GM12878 (cell line): ENCODE data around the gene HACD4. TPM values are rescaled to one million over a fixed set of nuclear protein-coding genes. Genes with fewer than 3 reads are reported as not detected.

Experiments used
- PAX8 ChIP-seq: fragments of 450-650 bp; IDR thresholded peaks from 2 replicates; pipeline ENCODE4 v1.6.1; 2017; ENCODE audit warnings: mild to moderate bottlenecking, moderate library complexity
- RAD51 ChIP-seq: fragments of 450-650 bp; IDR thresholded peaks from 2 replicates; pipeline ENCODE4 v1.6.1; 2016; ENCODE audit warnings: moderate library complexity, mild to moderate bottlenecking, inconsistent platforms
- STAT3 ChIP-seq: IDR thresholded peaks from 2 replicates; pipeline ENCODE4 v1.6.1; 2011; ENCODE audit warnings: low read depth, low read length, improper control_type of control experiment
- TCF12 ChIP-seq: IDR thresholded peaks from 2 replicates; pipeline ENCODE4 v1.6.1; 2011; ENCODE audit warnings: low read depth, mild to moderate bottlenecking, low read length
- ZSCAN29 ChIP-seq: fragments of 450-650 bp; IDR thresholded peaks from 2 replicates; pipeline ENCODE4 v1.6.1; 2017; ENCODE audit warnings: mild to moderate bottlenecking, moderate library complexity
- polyA plus RNA-seq, 11 experiments: library from polyadenylated mRNA; depleted of rRNA in 4 of 11; unstranded in 6 of 11; stranded (reverse) in 5 of 11; fragments of >200 nt; fragmentation: Nextera tagmentation in 4 of 11; fragmentation: Illumina TruSeq in 1 of 11; extraction: Ambion mirVana in 4 of 11; extraction: Trizol in 1 of 11; gene quantifications; 1 replicate in 1 of 11; 2 replicates in 10 of 11; pipeline versions ENCODE4 v1.2.1 to v1.2.3, GENCODE V29; 2011 to 2016; ENCODE audit warnings: inconsistent platforms in 2 of 11, missing spikeins in 2 of 11, low read depth in 1 of 11
- total RNA-seq, 4 experiments: library from RNA; depleted of rRNA in 3 of 4; stranded (reverse); fragments of >200 nt in 3 of 4; fragmentation: Illumina TruSeq in 1 of 4; extraction: Trizol in 1 of 4; gene quantifications; 2 replicates each; pipeline versions ENCODE4 v1.2.1 to v1.2.3, GENCODE V29; 2013 to 2021
- TF ChIP-seq, protein P1 (sequence below): IDR thresholded peaks from 2 replicates; pipeline ENCODE4 v1.6.1; 2012; ENCODE audit warnings: mild to moderate bottlenecking, low read depth, low read length
- TF ChIP-seq, protein P2 (sequence below): fragments of 450-650 bp; IDR thresholded peaks from 2 replicates; pipeline ENCODE4 v1.6.1; 2016; ENCODE audit warnings: mild to moderate bottlenecking
- TF ChIP-seq, protein P3 (sequence below): fragments of 450-650 bp; IDR thresholded peaks from 2 replicates; pipeline ENCODE4 v1.6.1; 2017; ENCODE audit warnings: mild to moderate bottlenecking
- TF ChIP-seq, protein P4 (sequence below): fragments of 450-650 bp; IDR thresholded peaks from 2 replicates; pipeline ENCODE4 v1.6.1; 2017; ENCODE audit warnings: mild to moderate bottlenecking, moderate library complexity
- TF ChIP-seq, protein P5 (sequence below): fragments of 450-650 bp; IDR thresholded peaks from 2 replicates; pipeline ENCODE4 v1.6.1; 2017; ENCODE audit warnings: mild to moderate bottlenecking, moderate library complexity
- TF ChIP-seq, protein P6 (sequence below): fragments of 450-650 bp; formaldehyde crosslinking; IDR thresholded peaks from 2 replicates; pipeline ENCODE4 v1.4.0; 2020; ENCODE audit warnings: mild to moderate bottlenecking, moderate library complexity

HACD4 gene
- total and polyA plus RNA-seq, 10 of the 15 experiments (the other 5 are each of a cell fraction or from before 2014, with no cell fraction given), result 3.2 to 7.6 (median 5.7) TPM

DNA sequence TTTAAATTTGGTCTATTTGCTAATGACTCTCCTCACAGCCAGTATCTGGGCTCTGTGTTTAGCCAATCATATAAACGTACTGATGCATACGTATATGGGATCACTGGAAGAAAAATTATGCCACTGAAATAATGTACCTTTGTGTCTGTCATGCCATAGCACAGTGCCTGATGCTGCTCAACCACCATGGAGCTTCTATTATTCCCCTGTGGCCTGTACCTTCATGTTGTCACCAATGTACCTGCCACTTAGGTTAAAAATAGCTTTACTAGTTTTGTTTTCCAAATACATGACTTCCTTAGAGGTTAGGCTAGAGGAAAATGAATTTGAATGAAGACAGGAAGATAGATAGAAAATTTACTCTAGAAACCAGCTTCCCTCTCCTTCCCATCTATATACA lies 34.6 kb downstream of the HACD4 start (continued):
- TF ChIP-seq, protein P1, sequence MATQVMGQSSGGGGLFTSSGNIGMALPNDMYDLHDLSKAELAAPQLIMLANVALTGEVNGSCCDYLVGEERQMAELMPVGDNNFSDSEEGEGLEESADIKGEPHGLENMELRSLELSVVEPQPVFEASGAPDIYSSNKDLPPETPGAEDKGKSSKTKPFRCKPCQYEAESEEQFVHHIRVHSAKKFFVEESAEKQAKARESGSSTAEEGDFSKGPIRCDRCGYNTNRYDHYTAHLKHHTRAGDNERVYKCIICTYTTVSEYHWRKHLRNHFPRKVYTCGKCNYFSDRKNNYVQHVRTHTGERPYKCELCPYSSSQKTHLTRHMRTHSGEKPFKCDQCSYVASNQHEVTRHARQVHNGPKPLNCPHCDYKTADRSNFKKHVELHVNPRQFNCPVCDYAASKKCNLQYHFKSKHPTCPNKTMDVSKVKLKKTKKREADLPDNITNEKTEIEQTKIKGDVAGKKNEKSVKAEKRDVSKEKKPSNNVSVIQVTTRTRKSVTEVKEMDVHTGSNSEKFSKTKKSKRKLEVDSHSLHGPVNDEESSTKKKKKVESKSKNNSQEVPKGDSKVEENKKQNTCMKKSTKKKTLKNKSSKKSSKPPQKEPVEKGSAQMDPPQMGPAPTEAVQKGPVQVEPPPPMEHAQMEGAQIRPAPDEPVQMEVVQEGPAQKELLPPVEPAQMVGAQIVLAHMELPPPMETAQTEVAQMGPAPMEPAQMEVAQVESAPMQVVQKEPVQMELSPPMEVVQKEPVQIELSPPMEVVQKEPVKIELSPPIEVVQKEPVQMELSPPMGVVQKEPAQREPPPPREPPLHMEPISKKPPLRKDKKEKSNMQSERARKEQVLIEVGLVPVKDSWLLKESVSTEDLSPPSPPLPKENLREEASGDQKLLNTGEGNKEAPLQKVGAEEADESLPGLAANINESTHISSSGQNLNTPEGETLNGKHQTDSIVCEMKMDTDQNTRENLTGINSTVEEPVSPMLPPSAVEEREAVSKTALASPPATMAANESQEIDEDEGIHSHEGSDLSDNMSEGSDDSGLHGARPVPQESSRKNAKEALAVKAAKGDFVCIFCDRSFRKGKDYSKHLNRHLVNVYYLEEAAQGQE, result no peak
- TF ChIP-seq, protein P2, sequence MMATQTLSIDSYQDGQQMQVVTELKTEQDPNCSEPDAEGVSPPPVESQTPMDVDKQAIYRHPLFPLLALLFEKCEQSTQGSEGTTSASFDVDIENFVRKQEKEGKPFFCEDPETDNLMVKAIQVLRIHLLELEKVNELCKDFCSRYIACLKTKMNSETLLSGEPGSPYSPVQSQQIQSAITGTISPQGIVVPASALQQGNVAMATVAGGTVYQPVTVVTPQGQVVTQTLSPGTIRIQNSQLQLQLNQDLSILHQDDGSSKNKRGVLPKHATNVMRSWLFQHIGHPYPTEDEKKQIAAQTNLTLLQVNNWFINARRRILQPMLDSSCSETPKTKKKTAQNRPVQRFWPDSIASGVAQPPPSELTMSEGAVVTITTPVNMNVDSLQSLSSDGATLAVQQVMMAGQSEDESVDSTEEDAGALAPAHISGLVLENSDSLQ, result peak; percentile 43
- TF ChIP-seq TCF12 (no peak), STAT3 (no peak), PAX8 (no peak), ZSCAN29 (no peak), RAD51 (no peak)
- TF ChIP-seq, protein P3, sequence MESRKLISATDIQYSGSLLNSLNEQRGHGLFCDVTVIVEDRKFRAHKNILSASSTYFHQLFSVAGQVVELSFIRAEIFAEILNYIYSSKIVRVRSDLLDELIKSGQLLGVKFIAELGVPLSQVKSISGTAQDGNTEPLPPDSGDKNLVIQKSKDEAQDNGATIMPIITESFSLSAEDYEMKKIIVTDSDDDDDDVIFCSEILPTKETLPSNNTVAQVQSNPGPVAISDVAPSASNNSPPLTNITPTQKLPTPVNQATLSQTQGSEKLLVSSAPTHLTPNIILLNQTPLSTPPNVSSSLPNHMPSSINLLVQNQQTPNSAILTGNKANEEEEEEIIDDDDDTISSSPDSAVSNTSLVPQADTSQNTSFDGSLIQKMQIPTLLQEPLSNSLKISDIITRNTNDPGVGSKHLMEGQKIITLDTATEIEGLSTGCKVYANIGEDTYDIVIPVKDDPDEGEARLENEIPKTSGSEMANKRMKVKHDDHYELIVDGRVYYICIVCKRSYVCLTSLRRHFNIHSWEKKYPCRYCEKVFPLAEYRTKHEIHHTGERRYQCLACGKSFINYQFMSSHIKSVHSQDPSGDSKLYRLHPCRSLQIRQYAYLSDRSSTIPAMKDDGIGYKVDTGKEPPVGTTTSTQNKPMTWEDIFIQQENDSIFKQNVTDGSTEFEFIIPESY, result no peak
- TF ChIP-seq, protein P4, sequence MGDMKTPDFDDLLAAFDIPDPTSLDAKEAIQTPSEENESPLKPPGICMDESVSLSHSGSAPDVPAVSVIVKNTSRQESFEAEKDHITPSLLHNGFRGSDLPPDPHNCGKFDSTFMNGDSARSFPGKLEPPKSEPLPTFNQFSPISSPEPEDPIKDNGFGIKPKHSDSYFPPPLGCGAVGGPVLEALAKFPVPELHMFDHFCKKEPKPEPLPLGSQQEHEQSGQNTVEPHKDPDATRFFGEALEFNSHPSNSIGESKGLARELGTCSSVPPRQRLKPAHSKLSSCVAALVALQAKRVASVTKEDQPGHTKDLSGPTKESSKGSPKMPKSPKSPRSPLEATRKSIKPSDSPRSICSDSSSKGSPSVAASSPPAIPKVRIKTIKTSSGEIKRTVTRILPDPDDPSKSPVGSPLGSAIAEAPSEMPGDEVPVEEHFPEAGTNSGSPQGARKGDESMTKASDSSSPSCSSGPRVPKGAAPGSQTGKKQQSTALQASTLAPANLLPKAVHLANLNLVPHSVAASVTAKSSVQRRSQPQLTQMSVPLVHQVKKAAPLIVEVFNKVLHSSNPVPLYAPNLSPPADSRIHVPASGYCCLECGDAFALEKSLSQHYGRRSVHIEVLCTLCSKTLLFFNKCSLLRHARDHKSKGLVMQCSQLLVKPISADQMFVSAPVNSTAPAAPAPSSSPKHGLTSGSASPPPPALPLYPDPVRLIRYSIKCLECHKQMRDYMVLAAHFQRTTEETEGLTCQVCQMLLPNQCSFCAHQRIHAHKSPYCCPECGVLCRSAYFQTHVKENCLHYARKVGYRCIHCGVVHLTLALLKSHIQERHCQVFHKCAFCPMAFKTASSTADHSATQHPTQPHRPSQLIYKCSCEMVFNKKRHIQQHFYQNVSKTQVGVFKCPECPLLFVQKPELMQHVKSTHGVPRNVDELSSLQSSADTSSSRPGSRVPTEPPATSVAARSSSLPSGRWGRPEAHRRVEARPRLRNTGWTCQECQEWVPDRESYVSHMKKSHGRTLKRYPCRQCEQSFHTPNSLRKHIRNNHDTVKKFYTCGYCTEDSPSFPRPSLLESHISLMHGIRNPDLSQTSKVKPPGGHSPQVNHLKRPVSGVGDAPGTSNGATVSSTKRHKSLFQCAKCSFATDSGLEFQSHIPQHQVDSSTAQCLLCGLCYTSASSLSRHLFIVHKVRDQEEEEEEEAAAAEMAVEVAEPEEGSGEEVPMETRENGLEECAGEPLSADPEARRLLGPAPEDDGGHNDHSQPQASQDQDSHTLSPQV, result no peak
- TF ChIP-seq, protein P5, sequence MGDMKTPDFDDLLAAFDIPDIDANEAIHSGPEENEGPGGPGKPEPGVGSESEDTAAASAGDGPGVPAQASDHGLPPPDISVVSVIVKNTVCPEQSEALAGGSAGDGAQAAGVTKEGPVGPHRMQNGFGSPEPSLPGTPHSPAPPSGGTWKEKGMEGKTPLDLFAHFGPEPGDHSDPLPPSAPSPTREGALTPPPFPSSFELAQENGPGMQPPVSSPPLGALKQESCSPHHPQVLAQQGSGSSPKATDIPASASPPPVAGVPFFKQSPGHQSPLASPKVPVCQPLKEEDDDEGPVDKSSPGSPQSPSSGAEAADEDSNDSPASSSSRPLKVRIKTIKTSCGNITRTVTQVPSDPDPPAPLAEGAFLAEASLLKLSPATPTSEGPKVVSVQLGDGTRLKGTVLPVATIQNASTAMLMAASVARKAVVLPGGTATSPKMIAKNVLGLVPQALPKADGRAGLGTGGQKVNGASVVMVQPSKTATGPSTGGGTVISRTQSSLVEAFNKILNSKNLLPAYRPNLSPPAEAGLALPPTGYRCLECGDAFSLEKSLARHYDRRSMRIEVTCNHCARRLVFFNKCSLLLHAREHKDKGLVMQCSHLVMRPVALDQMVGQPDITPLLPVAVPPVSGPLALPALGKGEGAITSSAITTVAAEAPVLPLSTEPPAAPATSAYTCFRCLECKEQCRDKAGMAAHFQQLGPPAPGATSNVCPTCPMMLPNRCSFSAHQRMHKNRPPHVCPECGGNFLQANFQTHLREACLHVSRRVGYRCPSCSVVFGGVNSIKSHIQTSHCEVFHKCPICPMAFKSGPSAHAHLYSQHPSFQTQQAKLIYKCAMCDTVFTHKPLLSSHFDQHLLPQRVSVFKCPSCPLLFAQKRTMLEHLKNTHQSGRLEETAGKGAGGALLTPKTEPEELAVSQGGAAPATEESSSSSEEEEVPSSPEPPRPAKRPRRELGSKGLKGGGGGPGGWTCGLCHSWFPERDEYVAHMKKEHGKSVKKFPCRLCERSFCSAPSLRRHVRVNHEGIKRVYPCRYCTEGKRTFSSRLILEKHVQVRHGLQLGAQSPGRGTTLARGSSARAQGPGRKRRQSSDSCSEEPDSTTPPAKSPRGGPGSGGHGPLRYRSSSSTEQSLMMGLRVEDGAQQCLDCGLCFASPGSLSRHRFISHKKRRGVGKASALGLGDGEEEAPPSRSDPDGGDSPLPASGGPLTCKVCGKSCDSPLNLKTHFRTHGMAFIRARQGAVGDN, result no peak
- TF ChIP-seq, protein P6, sequence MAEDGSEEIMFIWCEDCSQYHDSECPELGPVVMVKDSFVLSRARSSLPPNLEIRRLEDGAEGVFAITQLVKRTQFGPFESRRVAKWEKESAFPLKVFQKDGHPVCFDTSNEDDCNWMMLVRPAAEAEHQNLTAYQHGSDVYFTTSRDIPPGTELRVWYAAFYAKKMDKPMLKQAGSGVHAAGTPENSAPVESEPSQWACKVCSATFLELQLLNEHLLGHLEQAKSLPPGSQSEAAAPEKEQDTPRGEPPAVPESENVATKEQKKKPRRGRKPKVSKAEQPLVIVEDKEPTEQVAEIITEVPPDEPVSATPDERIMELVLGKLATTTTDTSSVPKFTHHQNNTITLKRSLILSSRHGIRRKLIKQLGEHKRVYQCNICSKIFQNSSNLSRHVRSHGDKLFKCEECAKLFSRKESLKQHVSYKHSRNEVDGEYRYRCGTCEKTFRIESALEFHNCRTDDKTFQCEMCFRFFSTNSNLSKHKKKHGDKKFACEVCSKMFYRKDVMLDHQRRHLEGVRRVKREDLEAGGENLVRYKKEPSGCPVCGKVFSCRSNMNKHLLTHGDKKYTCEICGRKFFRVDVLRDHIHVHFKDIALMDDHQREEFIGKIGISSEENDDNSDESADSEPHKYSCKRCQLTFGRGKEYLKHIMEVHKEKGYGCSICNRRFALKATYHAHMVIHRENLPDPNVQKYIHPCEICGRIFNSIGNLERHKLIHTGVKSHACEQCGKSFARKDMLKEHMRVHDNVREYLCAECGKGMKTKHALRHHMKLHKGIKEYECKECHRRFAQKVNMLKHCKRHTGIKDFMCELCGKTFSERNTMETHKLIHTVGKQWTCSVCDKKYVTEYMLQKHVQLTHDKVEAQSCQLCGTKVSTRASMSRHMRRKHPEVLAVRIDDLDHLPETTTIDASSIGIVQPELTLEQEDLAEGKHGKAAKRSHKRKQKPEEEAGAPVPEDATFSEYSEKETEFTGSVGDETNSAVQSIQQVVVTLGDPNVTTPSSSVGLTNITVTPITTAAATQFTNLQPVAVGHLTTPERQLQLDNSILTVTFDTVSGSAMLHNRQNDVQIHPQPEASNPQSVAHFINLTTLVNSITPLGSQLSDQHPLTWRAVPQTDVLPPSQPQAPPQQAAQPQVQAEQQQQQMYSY, result no peak
